Sigmoid colon (tissue), 4 donors: ENCODE results near the gene SVEP1.

Experiments used
- EP300 ChIP-seq, 4 donors: sonication (generic); formaldehyde crosslinking; IDR thresholded peaks; one replicate each; pipeline ENCODE4 v1.6.1; 2017; ENCODE audit warnings: antibody characterized with exemption in 4 of 4
- POLR2A ChIP-seq, 2 donors: fragments of 450-650 bp; IDR thresholded peaks; one replicate each; pipeline ENCODE4 v1.6.1; 2016; ENCODE audit warnings: antibody characterized with exemption in 2 of 2, mild to moderate bottlenecking in 2 of 2, moderate library complexity in 2 of 2
- POLR2AphosphoS5 ChIP-seq, 4 donors: sonication (generic); formaldehyde crosslinking; IDR thresholded peaks; one replicate each; pipeline ENCODE4 v1.6.1; 2017; ENCODE audit warnings: antibody characterized with exemption in 4 of 4
- TF ChIP-seq, protein P1 (sequence below), 4 experiments: fragments of 450-650 bp in 3 of 4; fragments of 200-600 bp in 1 of 4; IDR thresholded peaks; one replicate each; pipeline ENCODE4 v1.5.1; 2016 to 2019; ENCODE audit warnings: antibody characterized with exemption in 4 of 4, mild to moderate bottlenecking in 3 of 4, moderate library complexity in 2 of 4

DNA sequence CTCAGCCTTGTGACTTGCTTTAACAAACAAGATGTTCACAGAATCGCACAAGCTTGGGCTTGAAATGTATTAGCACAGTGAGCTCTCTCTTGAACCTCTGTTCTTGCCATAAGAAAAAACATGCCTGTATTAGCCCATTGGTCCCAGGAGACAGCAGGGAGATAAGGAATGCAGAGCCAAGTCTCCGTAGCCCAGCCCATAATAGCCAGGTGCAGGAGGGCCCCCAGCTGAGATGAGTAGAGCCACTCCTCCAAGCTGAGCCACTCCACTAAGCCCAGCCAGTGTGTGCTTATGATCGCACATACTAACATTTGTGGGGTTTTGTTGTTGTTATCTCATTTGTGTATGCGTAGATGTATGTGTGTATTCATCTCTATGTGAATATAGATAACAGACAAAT is 21.6 kb upstream of the SVEP1 start:
- TF ChIP-seq, protein P1, sequence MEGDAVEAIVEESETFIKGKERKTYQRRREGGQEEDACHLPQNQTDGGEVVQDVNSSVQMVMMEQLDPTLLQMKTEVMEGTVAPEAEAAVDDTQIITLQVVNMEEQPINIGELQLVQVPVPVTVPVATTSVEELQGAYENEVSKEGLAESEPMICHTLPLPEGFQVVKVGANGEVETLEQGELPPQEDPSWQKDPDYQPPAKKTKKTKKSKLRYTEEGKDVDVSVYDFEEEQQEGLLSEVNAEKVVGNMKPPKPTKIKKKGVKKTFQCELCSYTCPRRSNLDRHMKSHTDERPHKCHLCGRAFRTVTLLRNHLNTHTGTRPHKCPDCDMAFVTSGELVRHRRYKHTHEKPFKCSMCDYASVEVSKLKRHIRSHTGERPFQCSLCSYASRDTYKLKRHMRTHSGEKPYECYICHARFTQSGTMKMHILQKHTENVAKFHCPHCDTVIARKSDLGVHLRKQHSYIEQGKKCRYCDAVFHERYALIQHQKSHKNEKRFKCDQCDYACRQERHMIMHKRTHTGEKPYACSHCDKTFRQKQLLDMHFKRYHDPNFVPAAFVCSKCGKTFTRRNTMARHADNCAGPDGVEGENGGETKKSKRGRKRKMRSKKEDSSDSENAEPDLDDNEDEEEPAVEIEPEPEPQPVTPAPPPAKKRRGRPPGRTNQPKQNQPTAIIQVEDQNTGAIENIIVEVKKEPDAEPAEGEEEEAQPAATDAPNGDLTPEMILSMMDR (IDR thresholded peaks at IDR 0.05) = no peak
- no peak for TF ChIP-seq POLR2A (IDR thresholded peaks at IDR 0.05)
- no peak for TF ChIP-seq POLR2AphosphoS5 (IDR thresholded peaks at IDR 0.05)
- TF ChIP-seq EP300 (IDR thresholded peaks at IDR 0.05) = no peak
